HEK293 (cell line): ENCODE results near the gene ARMC3.

ENCODE experiments used
- ZNF214 ChIP-seq: fragments of 450-650 bp; formaldehyde crosslinking; IDR thresholded peaks from 2 replicates; pipeline ENCODE4 v1.5.1; 2017; ENCODE audit warnings: missing biosample characterization, mild to moderate bottlenecking, missing genetic modification characterization, borderline replicate concordance
- ZNF302 ChIP-seq: fragments of 450-650 bp; formaldehyde crosslinking; IDR thresholded peaks from 2 replicates; pipeline ENCODE4 v1.5.1; 2016; ENCODE audit warnings: missing biosample characterization, missing genetic modification characterization, low read depth
- TF ChIP-seq, protein P1 (sequence below): fragments of 450-650 bp; formaldehyde crosslinking; IDR thresholded peaks from 2 replicates; pipeline ENCODE4 v1.5.1; 2016; ENCODE audit warnings: missing biosample characterization, missing genetic modification characterization
- TF ChIP-seq, protein P2 (sequence below): sonication (generic); formaldehyde crosslinking; IDR thresholded peaks from 2 replicates; pipeline ENCODE4 v1.8.1; 2022; ENCODE audit warnings: mild to moderate bottlenecking, moderate library complexity, missing genetic modification reagents

DNA sequence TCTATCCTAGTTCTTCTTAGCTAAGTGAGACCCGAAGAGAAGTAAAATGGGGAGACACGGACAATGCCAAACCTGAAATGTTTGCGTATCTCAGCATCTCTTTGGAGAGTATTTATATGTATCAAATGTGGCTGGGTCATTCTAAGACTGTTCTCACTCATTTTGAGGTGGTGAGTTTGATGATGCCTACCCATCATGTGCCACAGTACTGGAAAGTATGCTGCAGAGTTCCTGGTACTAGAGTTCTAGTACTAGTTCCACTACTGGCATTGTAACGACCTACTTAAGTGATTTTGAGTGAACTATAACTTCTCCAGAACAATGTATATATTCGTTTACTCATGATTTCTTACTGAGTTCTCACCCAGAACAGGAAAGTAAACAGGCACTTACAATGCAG is 41.9 kb downstream of the ARMC3 start:
- TF ChIP-seq, protein P1, sequence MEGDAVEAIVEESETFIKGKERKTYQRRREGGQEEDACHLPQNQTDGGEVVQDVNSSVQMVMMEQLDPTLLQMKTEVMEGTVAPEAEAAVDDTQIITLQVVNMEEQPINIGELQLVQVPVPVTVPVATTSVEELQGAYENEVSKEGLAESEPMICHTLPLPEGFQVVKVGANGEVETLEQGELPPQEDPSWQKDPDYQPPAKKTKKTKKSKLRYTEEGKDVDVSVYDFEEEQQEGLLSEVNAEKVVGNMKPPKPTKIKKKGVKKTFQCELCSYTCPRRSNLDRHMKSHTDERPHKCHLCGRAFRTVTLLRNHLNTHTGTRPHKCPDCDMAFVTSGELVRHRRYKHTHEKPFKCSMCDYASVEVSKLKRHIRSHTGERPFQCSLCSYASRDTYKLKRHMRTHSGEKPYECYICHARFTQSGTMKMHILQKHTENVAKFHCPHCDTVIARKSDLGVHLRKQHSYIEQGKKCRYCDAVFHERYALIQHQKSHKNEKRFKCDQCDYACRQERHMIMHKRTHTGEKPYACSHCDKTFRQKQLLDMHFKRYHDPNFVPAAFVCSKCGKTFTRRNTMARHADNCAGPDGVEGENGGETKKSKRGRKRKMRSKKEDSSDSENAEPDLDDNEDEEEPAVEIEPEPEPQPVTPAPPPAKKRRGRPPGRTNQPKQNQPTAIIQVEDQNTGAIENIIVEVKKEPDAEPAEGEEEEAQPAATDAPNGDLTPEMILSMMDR: no peak
- no peak for TF ChIP-seq ZNF302
- TF ChIP-seq ZNF214 (tag by site-specific recombination): no peak
- TF ChIP-seq, protein P2, sequence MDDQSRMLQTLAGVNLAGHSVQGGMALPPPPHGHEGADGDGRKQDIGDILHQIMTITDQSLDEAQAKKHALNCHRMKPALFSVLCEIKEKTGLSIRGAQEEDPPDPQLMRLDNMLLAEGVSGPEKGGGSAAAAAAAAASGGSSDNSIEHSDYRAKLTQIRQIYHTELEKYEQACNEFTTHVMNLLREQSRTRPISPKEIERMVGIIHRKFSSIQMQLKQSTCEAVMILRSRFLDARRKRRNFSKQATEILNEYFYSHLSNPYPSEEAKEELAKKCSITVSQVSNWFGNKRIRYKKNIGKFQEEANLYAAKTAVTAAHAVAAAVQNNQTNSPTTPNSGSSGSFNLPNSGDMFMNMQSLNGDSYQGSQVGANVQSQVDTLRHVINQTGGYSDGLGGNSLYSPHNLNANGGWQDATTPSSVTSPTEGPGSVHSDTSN (CRISPR knock-in tag): no peak
